Lung (tissue), 12 donors: Measurements from ENCODE around the gene UAP1. TPM values are rescaled to one million over a fixed set of nuclear protein-coding genes. Genes with fewer than 3 reads are reported as not detected.

Experiments
- ATAC-seq: fragments of 200-7000 bp; cut with Tn5 transposase; one replicate; pipeline ENCODE4 v1.9.1; 2020; ENCODE audit warnings: moderate number of reproducible peaks; ENCODE audit not compliant: insufficient read depth, low FRiP score
- DNase-seq, 3 donors: peaks; one replicate each; pipeline ENCODE4 v3.0.0-alpha.2; 2013 to 2017
- H3K27ac ChIP-seq, 2 donors: one replicate each; pipeline ENCODE4 v1.5.1; 2013; ENCODE audit warnings: mild to moderate bottlenecking in 2 of 2, moderate library complexity in 2 of 2, control low read depth in 1 of 2, inconsistent platforms in 1 of 2, low read depth in 1 of 2, low read length in 1 of 2
- H3K27me3 ChIP-seq, 3 donors: one replicate each; pipeline ENCODE4 v1.5.1; 2013; ENCODE audit warnings: low read length in 2 of 3; ENCODE audit not compliant: control insufficient read depth in 3 of 3, insufficient read depth in 3 of 3
- H3K36me3 ChIP-seq, 4 donors: one replicate each; pipeline ENCODE4 v1.5.1; 2013; ENCODE audit warnings: low read length in 4 of 4, mild to moderate bottlenecking in 1 of 4, moderate library complexity in 1 of 4; ENCODE audit not compliant: control insufficient read depth in 4 of 4, insufficient read depth in 4 of 4
- H3K4me1 ChIP-seq, 5 donors: one replicate each; pipeline ENCODE4 v1.5.1; 2013; ENCODE audit warnings: low read length in 5 of 5, mild to moderate bottlenecking in 2 of 5, moderate library complexity in 1 of 5; ENCODE audit not compliant: control insufficient read depth in 5 of 5, insufficient read depth in 5 of 5
- H3K4me3 ChIP-seq: one replicate; pipeline ENCODE4 v1.5.1; 2013; ENCODE audit warnings: mild to moderate bottlenecking, control low read depth, moderate library complexity
- H3K9ac ChIP-seq, 2 donors: one replicate each; pipeline ENCODE4 v1.5.1; 2013; ENCODE audit warnings: low read length in 2 of 2, control low read depth in 1 of 2; ENCODE audit not compliant: insufficient read depth in 1 of 2
- H3K9me3 ChIP-seq, 4 donors: one replicate each; pipeline ENCODE4 v1.5.1; 2013; ENCODE audit warnings: low read length in 3 of 4, mild to moderate bottlenecking in 1 of 4, moderate library complexity in 1 of 4; ENCODE audit not compliant: control insufficient read depth in 4 of 4, insufficient read depth in 3 of 4
- WGBS, 2 donors: extraction: QIAGEN DNeasy Blood & Tissue Kit; methylation state at CpG; one replicate each; pipeline ENCODE4 v1.1.7; 2013; 5-methylcytosine and 5-hydroxymethylcytosine counted together
- polyA plus RNA-seq, 2 donors: library from polyadenylated mRNA; stranded (reverse); fragments of 200-250 nt; gene quantifications; one replicate each; pipeline ENCODE4 v1.2.1, GENCODE V29; 2013
- total RNA-seq, 2 donors: library from RNA; depleted of rRNA in 1 of 2; stranded (reverse); fragments of >200 nt in 1 of 2; gene quantifications; one replicate each; pipeline ENCODE4 v1.2.1, GENCODE V29; 2014 to 2021
- TF ChIP-seq, protein P1 (sequence below): IDR thresholded peaks from 2 replicates; pipeline ENCODE4 v1.5.1; 2012; ENCODE audit warnings: mild to moderate bottlenecking; ENCODE audit errors: control extremely low read depth, extremely low read depth
- donor health status: control.
- donor health status: control.
- donor health status: Bipolar disorder and iron deficiency.
- donor health status: healthy.
- donor health status: DM: yes; HTN: yes; CAD: no.

Gene UAP1
- total and polyA plus RNA-seq, 4 donors = 34.7 to 43.4 (median 39.2) TPM

DNA sequence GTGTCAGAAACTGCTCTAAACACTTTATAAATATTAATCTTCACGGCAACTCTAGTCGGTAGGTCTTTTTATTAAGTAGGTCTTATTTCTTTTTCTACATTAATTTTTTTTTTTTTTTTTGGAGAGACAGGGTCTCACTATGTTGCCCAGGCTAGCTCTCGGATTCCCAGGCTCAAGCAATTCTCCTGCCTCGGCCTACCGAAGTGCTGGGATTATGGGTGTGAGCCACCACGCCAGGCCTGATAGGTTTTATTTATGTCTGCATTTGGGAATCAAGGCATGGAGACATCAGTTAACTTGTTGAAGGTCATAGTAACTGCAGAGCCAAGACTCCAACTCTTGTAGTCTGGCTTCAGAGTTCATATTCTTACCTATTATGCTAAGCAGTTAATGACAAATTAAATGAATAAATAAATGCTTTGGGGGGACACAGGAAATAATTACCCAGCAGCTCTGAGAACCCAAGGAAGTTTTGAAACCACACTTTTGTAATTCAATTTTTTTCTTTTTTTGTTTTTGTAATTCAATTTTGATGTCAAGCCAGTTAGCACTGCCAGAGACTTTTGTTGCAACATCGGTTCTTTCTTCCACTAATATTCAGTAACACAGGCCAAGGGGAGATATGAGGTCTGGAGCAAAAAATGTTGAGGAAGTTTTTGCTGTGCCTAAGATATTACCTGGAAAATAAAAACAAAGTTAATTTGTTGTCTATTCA, 9.4 kb upstream of the UAP1 start:
- no peaks in the 10 kb centered on the region for H3K36me3 ChIP-seq
- peaks cover 0 to 3% (median 0%) of the 10 kb centered on the region in 5 donors for H3K4me1 ChIP-seq
- no peak overlapping the region for H3K27ac ChIP-seq
- H3K4me3 ChIP-seq = no peak overlapping the region
- H3K27me3 ChIP-seq = no peaks in the 10 kb centered on the region
- WGBS, 2 donors = 71 to 81% methylated on average over 7 of the region's 7 CpGs
- no peak overlapping the region for H3K9ac ChIP-seq
- H3K9me3 ChIP-seq = no peaks in the 10 kb centered on the region
- ATAC-seq (peak; percentile 10), DNase-seq (peak in 2 of 3 donors; percentile 46 to 78)
- TF ChIP-seq, protein P1, sequence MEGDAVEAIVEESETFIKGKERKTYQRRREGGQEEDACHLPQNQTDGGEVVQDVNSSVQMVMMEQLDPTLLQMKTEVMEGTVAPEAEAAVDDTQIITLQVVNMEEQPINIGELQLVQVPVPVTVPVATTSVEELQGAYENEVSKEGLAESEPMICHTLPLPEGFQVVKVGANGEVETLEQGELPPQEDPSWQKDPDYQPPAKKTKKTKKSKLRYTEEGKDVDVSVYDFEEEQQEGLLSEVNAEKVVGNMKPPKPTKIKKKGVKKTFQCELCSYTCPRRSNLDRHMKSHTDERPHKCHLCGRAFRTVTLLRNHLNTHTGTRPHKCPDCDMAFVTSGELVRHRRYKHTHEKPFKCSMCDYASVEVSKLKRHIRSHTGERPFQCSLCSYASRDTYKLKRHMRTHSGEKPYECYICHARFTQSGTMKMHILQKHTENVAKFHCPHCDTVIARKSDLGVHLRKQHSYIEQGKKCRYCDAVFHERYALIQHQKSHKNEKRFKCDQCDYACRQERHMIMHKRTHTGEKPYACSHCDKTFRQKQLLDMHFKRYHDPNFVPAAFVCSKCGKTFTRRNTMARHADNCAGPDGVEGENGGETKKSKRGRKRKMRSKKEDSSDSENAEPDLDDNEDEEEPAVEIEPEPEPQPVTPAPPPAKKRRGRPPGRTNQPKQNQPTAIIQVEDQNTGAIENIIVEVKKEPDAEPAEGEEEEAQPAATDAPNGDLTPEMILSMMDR = no peak

DNA sequence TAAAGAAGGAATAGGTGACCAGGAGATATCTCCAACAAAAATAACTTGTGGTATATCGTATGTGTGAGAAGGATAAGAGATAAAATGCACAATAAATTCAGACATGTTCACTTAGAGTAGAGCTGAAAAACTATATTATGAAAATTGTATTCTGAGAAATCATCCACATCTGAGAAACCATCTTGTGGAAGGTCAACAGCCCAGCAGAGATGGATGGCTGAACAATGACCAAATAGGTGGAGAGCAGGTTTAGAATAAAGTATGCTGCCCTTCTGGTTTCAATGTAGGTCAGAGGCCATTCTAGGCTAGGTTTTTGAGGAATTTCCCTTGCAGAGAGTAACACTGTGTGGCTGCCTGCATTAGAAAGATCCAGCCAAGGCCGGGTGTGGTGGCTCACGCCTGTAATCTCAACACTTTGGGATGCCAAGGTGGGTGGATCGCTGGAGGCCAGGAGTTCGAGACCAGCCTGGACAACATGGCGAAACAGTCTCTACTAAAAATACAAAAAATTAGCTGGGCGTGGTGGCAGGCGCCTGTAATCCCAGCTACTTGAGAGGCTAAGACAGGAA, 8.8 kb upstream of the UAP1 start:
- Histone ChIP-seq H3K36me3 (no peaks in the 10 kb centered on the region), H3K4me1 (peaks cover 0 to 3% (median 0%) of the 10 kb centered on the region in 5 donors), H3K9me3 (no peaks in the 10 kb centered on the region), H3K27me3 (no peaks in the 10 kb centered on the region), H3K4me3 (no peak overlapping the region), H3K27ac (no peak overlapping the region), H3K9ac (no peak overlapping the region)
- DNase-seq (no peak), ATAC-seq (no peak)
- 93 to 94% methylated on average over 8 of the region's 8 CpGs for WGBS, 2 donors
- TF ChIP-seq, protein P1 = no peak

DNA sequence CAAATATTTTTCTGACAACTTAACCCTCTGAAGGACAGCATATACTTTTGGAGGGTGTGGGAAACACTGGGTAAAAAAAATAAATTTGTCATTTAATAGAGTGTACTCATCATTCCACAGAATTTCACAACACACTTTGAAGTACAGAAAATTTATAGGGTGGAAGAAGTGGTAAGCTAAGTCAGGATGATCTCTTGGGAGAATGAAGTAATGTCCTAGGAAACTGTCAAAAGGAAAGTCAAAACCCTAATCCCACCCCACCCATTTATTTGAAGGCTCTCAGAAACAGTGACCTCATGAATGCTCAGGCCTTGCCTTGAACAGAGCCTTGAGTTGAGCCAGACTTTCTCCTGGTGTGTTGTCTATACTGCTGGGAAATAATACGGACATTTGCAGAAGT, 7.3 kb upstream of the UAP1 start:
- Histone ChIP-seq H3K36me3 (no peaks in the 10 kb centered on the region), H3K27me3 (no peaks in the 10 kb centered on the region), H3K9me3 (no peaks in the 10 kb centered on the region), H3K4me1 (peaks cover 0 to 3% (median 0%) of the 10 kb centered on the region in 5 donors), H3K4me3 (no peak overlapping the region), H3K27ac (peak overlapping the region; percentile 12 to 14), H3K9ac (no peak overlapping the region)
- DNase-seq (no peak), ATAC-seq (no peak)
- TF ChIP-seq, protein P1 = no peak
- 81 to 83% methylated on average over 1 of the region's 1 CpG for WGBS, 2 donors
